PC-9 (cell line): ENCODE results near the gene ACOXL. TPM values are rescaled to one million over a fixed set of nuclear protein-coding genes. Genes with fewer than 3 reads are reported as not detected.

ENCODE experiments used
- BruUV-seq: library from RNA; stranded (reverse); fragments of 400-500 nt; replicated peaks from 2 replicates; lab custom pipeline; 2021; lab: Mats Ljungman, UMichigan
- CTCF ChIA-PET: fragments of 300-600 bp; sonication (Branson Sonifier 250); formaldehyde crosslinking; loops from one replicate; lab custom pipeline; 2022; ENCODE audit warnings: antibody characterized with exemption; lab: Charles Lee
- POLR2A ChIA-PET: fragments of 300-600 bp; sonication (Branson Sonifier 250); formaldehyde crosslinking; loops from one replicate; lab custom pipeline; 2022; ENCODE audit warnings: antibody characterized with exemption; ENCODE audit not compliant: unreplicated experiment; lab: Charles Lee
- DNase-seq, 2 experiments: peaks; one replicate each; pipeline versions ENCODE4 v3.0.0 to v3.0.0-alpha.2; 2015 to 2022; ENCODE audit warnings: mixed read lengths in 1 of 2
- H2AFZ ChIP-seq: fragments of 200-600 bp; sonication (generic); 2 replicates; pipeline ENCODE4 v1.8.1; 2017; ENCODE audit warnings: antibody characterized with exemption
- H3F3A ChIP-seq: fragments of 200-600 bp; sonication (generic); 2 replicates; pipeline ENCODE4 v1.8.1; 2017; ENCODE audit warnings: antibody characterized with exemption, mild to moderate bottlenecking, low read depth; ENCODE audit not compliant: insufficient read depth
- H3K27ac ChIP-seq: fragments of 200-600 bp; sonication (generic); 2 replicates; pipeline ENCODE4 v1.6.1; 2016; ENCODE audit warnings: mixed run types
- H3K27me3 ChIP-seq: fragments of 200-600 bp; sonication (generic); 2 replicates; pipeline ENCODE4 v1.6.1; 2016; ENCODE audit warnings: low read depth, mixed run types; ENCODE audit not compliant: insufficient read depth
- H3K36me3 ChIP-seq: fragments of 200-600 bp; sonication (generic); 2 replicates; pipeline ENCODE4 v1.6.1; 2016; ENCODE audit warnings: low read depth, mixed run types
- H3K4me1 ChIP-seq: fragments of 200-600 bp; sonication (generic); replicated peaks from 2 replicates; pipeline ENCODE4 v1.6.1; 2016; ENCODE audit warnings: mixed run types; ENCODE audit not compliant: insufficient read depth
- H3K4me2 ChIP-seq: fragments of 200-600 bp; sonication (generic); 2 replicates; pipeline ENCODE4 v1.6.1; 2017; ENCODE audit warnings: mixed run types
- H3K4me3 ChIP-seq: fragments of 200-600 bp; sonication (generic); 2 replicates; pipeline ENCODE4 v1.6.1; 2016; ENCODE audit warnings: mixed run types
- H3K79me2 ChIP-seq: fragments of 200-600 bp; sonication (generic); 2 replicates; pipeline ENCODE4 v1.6.1; 2017; ENCODE audit warnings: low read depth, mixed run types
- H3K9me2 ChIP-seq: fragments of 200-600 bp; sonication (generic); 2 replicates; pipeline ENCODE4 v1.8.1; 2017; ENCODE audit warnings: mild to moderate bottlenecking; ENCODE audit not compliant: insufficient read depth
- H3K9me3 ChIP-seq: fragments of 200-600 bp; sonication (generic); 2 replicates; pipeline ENCODE4 v1.8.1; 2016; ENCODE audit warnings: low read depth; ENCODE audit not compliant: insufficient read depth
- H4K20me1 ChIP-seq: fragments of 200-600 bp; sonication (generic); 2 replicates; pipeline ENCODE4 v1.8.1; 2017; ENCODE audit not compliant: insufficient read depth
- EZH2 ChIP-seq: fragments of 200-600 bp; sonication (generic); IDR thresholded peaks from 2 replicates; pipeline ENCODE4 v1.8.0; 2017; ENCODE audit warnings: antibody characterized with exemption, low read depth
- intact Hi-C: fragments of 100-400 bp; cut with micrococcal nuclease; formaldehyde crosslinking; loops from one replicate; pipeline ENCODE4 v1.10.0; 2022; ENCODE audit not compliant: unreplicated experiment
- total RNA-seq: library from RNA; stranded (reverse); gene quantifications from 2 replicates; pipeline ENCODE4 v1.2.3, GENCODE V29; 2021
- TF ChIP-seq, protein P1 (sequence below): fragments of 200-600 bp; sonication (generic); conservative IDR thresholded peaks from 2 replicates; pipeline ENCODE4 v1.6.1; 2017; ENCODE audit warnings: mixed run types, antibody characterized with exemption, mild to moderate bottlenecking, moderate library complexity

The ACOXL gene
- total RNA-seq, 1 experiment from 2014 or later, result 10.7 TPM

- no TSS peak for BruUV-seq
- intact Hi-C loops, result no loop called here
- DNase-seq, result no peak
- POLR2A ChIA-PET, result no interaction called here
- Histone ChIP-seq H3K79me2 (no peaks in the 10 kb centered on the region), H3K27ac (no peak overlapping the region), H3K4me2 (0 out of 2 replicates have a peak overlapping the region, but pooled peaks have one; percentile 8), H2AFZ (no peak overlapping the region), H3K36me3 (no peaks in the 10 kb centered on the region), H4K20me1 (no peaks in the 10 kb centered on the region), H3K9me2 (no peaks in the 10 kb centered on the region), H3K4me1 (peaks cover 30% of the 10 kb centered on the region), H3F3A (peaks cover 7% of the 10 kb centered on the region; the same call in 1 of the 2 replicates), H3K4me3 (no peak overlapping the region), H3K9me3 (no peaks in the 10 kb centered on the region), H3K27me3 (no peaks in the 10 kb centered on the region)
- CTCF ChIA-PET, result no interaction called here
- no peak for TF ChIP-seq EZH2
- TF ChIP-seq, protein P1, sequence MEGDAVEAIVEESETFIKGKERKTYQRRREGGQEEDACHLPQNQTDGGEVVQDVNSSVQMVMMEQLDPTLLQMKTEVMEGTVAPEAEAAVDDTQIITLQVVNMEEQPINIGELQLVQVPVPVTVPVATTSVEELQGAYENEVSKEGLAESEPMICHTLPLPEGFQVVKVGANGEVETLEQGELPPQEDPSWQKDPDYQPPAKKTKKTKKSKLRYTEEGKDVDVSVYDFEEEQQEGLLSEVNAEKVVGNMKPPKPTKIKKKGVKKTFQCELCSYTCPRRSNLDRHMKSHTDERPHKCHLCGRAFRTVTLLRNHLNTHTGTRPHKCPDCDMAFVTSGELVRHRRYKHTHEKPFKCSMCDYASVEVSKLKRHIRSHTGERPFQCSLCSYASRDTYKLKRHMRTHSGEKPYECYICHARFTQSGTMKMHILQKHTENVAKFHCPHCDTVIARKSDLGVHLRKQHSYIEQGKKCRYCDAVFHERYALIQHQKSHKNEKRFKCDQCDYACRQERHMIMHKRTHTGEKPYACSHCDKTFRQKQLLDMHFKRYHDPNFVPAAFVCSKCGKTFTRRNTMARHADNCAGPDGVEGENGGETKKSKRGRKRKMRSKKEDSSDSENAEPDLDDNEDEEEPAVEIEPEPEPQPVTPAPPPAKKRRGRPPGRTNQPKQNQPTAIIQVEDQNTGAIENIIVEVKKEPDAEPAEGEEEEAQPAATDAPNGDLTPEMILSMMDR, result no peak
Observed at GRCh38 chr2:110714452-110715224, 17.7 kb upstream of the ACOXL start.

DNA sequence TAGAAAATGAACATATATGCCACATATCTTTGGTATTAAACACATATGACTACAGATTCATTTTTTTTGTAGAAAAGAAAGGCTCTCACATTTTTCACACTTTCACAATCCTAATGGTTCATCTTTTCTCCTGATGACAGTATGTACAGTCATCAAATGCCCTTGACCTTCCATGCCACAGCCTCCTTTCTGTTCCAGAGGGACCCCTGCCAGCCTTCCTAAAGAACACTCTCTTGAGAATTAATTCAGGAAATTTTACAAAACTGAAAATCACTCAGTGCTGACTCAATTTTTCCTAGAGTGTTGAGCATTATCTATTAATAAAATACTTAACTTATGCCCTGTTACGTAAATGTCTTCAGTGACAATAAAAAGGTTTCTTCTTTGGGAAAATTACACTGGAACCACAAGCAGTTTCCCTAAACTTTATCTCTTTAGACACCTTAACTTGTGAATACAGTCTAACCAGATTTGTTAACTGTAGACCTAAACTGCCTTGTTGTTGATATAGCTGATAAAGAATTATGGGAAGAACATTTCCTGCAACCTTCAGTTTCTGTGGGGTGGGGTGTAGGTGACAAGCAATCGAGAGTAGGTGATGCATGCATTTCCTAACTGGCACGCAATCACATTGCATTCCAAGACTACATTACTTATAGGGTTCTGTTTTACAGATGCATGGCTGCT lies 15.3 kb upstream of the ACOXL start:
- ChIA-PET POLR2A (no interaction called here), CTCF (no interaction called here)
- intact Hi-C loops, result no loop called here
- 0 out of 2 replicates have a peak overlapping the region, but pooled peaks have one; percentile 2 for H3K4me2 ChIP-seq
- no peaks in the 10 kb centered on the region for H3K9me3 ChIP-seq
- H3K27ac ChIP-seq, result peak overlapping the region; percentile 48
- H3K9me2 ChIP-seq, result no peaks in the 10 kb centered on the region
- no peaks in the 10 kb centered on the region for H3K36me3 ChIP-seq
- H2AFZ ChIP-seq, result no peak overlapping the region
- peaks cover 7% of the 10 kb centered on the region; the same call in 1 of the 2 replicates for H3F3A ChIP-seq
- no peaks in the 10 kb centered on the region for H3K79me2 ChIP-seq
- peak in 1 of 2 experiments; percentile 50 for DNase-seq
- no peaks in the 10 kb centered on the region for H4K20me1 ChIP-seq
- no peak overlapping the region for H3K4me3 ChIP-seq
- H3K4me1 ChIP-seq, result peaks cover 30% of the 10 kb centered on the region
- TF ChIP-seq, protein P1, result no peak
- TF ChIP-seq EZH2, result no peak
- H3K27me3 ChIP-seq, result no peaks in the 10 kb centered on the region
- no TSS peak for BruUV-seq

- POLR2A ChIA-PET, result no interaction called here
Observed at GRCh38 chr2:110717734-110718133, 14.6 kb upstream of the ACOXL start.

More at GRCh38 chr2:110717734-110718133, 14.6 kb upstream of the ACOXL start:
- no peaks in the 10 kb centered on the region for H3K9me2 ChIP-seq
- no TSS peak for BruUV-seq
- no peaks in the 10 kb centered on the region for H3K36me3 ChIP-seq
- H3K4me3 ChIP-seq, result no peak overlapping the region
- no peaks in the 10 kb centered on the region for H3K27me3 ChIP-seq
- H3F3A ChIP-seq, result peaks cover 7% of the 10 kb centered on the region; the same call in 1 of the 2 replicates
- H2AFZ ChIP-seq, result no peak overlapping the region
- H3K4me2 ChIP-seq, result 0 out of 2 replicates have a peak overlapping the region, but pooled peaks have one; percentile 2
- no peaks in the 10 kb centered on the region for H4K20me1 ChIP-seq
- no peaks in the 10 kb centered on the region for H3K9me3 ChIP-seq
- TF ChIP-seq, protein P1, result no peak
- no peak for TF ChIP-seq EZH2
- no peak for DNase-seq
- H3K27ac ChIP-seq, result 0 out of 2 replicates have a peak overlapping the region, but pooled peaks have one; percentile 2
- CTCF ChIA-PET, result no interaction called here
- intact Hi-C loops, result no loop called here
- no peaks in the 10 kb centered on the region for H3K79me2 ChIP-seq
- peaks cover 30% of the 10 kb centered on the region for H3K4me1 ChIP-seq
